HG03095 (cell line): ENCODE measurements around the gene RP2.

ENCODE experiments used
- ATAC-seq: cut with Tn5 transposase; IDR thresholded peaks from one replicate; pipeline ENCODE4 v1.9.1; 2021; ENCODE audit warnings: moderate library complexity; ENCODE audit not compliant: unreplicated experiment

RP2 gene

GRCh38 chrX:46917622-46918021, 80.8 kb downstream of the RP2 start:
- ATAC-seq: no peak

DNA sequence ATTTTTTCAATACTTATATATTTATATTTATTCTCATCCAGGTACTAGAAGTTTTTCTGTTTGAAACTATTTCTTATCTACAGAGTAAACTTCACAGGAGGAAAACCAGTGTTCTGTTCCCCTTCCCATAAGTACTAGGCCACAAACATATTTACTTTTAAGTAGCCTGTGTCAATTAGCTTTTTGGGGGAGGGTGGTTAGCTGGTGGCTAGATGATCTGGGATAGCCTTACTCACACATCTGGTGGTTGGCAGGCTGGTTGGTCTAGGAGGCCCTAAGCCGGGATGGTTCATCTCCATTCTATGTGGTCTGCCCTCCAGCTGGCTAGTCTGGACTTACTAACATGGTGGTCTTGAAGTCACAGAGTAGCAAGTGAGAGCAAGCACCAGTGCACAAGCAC, 81.6 kb downstream of the RP2 start:
- no peak for ATAC-seq

GRCh38 chrX:46920235-46920634, 83.4 kb downstream of the RP2 start:
- no peak for ATAC-seq

DNA sequence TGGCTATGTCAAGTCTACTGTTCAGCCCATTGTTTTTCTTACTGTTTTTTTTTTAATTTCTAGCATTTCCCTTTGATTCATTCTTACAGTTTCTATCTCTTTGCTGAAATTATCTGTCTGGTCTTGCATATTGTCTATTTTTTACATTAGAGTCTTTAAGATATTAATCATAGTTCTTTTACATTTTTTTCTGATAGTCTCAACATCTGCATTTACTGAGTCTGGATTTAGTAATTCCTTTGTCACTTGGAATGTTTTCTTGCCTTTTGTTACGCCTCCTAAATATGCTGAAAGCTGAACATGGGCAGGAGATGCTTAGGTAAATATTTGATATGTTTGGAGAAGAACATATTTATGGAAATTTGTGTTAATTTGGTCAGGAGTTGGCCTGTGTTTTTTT, 85.8 kb downstream of the RP2 start:
- ATAC-seq: no peak

- ATAC-seq: no peak
Measured at GRCh38 chrX:46927718-46928117, 90.9 kb downstream of the RP2 start.

DNA sequence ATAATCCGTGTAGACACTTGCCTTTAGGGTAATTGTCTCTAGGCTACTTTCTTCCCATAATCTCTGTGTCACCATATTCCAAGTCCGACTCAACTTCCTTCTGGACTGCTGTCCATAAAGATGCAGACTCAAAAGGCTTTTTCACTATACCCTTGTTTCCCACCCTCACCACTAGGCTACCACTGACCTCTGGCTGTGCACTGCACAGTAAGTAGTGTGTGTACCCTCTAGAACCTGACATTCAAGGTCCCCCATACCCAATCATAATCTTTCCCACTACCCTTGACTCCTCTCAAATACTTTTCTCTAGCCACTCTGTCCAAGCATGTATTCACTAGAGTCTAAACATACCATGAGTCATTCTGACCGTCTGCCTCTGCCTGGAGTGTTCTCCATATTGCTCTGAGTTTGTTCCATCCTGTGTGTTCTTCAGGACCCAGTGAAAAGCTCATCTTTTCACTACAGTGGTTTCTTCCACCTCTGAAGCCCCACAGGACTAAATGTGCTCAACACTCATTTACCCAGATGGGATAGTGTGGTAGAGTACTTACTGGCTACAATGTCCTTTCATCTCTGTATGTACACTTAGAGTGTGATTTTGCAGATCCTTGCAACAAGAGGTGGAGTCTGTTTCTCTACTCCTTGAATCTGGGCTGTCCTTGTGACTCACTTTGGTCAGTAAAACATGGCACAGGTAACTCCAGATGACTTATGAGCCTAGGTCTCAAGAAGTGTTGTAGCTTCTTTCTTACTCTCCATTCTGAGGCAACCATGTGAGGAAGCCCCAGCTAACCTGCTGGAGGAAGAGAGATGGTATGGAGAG, 92.8 kb downstream of the RP2 start:
- ATAC-seq: no peak
